GM12891 (cell line): ENCODE results near the gene MARVELD1.

Experiments used
- POLR2A ChIP-seq: IDR thresholded peaks from 2 replicates; pipeline ENCODE4 v1.6.1; 2011; ENCODE audit warnings: low read depth, low read length, control low read depth
- TAF1 ChIP-seq: IDR thresholded peaks from 2 replicates; pipeline ENCODE4 v1.6.1; 2011; ENCODE audit warnings: low read depth, low read length, control low read depth

GRCh38 chr10:97762056-97762455 lies 48.5 kb downstream of the MARVELD1 start:
- no peak for TF ChIP-seq POLR2A
- TF ChIP-seq TAF1 = no peak
